DND-41 (cell line): ENCODE data around the gene PDCD4.

Source experiments
- ATAC-seq: fragments of 200-7000 bp; cut with Tn5 transposase; 3 replicates; pipeline ENCODE4 v1.9.1; 2021; ENCODE audit warnings: low read depth; ENCODE audit not compliant: insufficient read depth
- DNase-seq: peaks from one replicate; pipeline ENCODE4 v3.0.0-alpha.2; 2020
- H2AFZ ChIP-seq: 2 replicates; pipeline ENCODE4 v1.6.0; 2012; ENCODE audit warnings: low read depth, low read length
- H3K27ac ChIP-seq: 2 replicates; pipeline ENCODE4 v1.5.1; 2012; ENCODE audit warnings: low read length, inconsistent platforms
- H3K27me3 ChIP-seq: fragments of 200-600 bp; sonication (generic); 2 replicates; pipeline ENCODE4 v1.6.0; 2012; ENCODE audit warnings: low read length, mild to moderate bottlenecking, inconsistent platforms; ENCODE audit not compliant: insufficient read depth, poor library complexity
- H3K36me3 ChIP-seq: 2 replicates; pipeline ENCODE4 v1.5.1; 2012; ENCODE audit warnings: low read length, inconsistent platforms; ENCODE audit not compliant: insufficient read depth
- H3K4me1 ChIP-seq: 2 replicates; pipeline ENCODE4 v1.5.1; 2012; ENCODE audit warnings: mild to moderate bottlenecking, low read length; ENCODE audit not compliant: insufficient read depth
- H3K4me2 ChIP-seq: 2 replicates; pipeline ENCODE4 v1.6.0; 2012; ENCODE audit warnings: mild to moderate bottlenecking, moderate library complexity, low read length, inconsistent platforms; ENCODE audit not compliant: insufficient read depth
- H3K4me3 ChIP-seq, 2 experiments: fragments of 200-600 bp in 1 of 2; shearing (Covaris generic) in 1 of 2; 2 replicates each; pipeline ENCODE4 v1.5.1; 2012 to 2016; ENCODE audit warnings: inconsistent platforms in 2 of 2, low read length in 2 of 2, mild to moderate bottlenecking in 2 of 2, low read depth in 1 of 2, moderate library complexity in 1 of 2
- H3K79me2 ChIP-seq: 2 replicates; pipeline ENCODE4 v1.6.0; 2012; ENCODE audit warnings: low read length, inconsistent platforms; ENCODE audit not compliant: insufficient read depth
- H3K9ac ChIP-seq: 2 replicates; pipeline ENCODE4 v1.6.0; 2012; ENCODE audit warnings: low read depth, mild to moderate bottlenecking, inconsistent platforms, low read length, moderate library complexity
- H3K9me3 ChIP-seq: 2 replicates; pipeline ENCODE4 v1.5.1; 2012; ENCODE audit warnings: low read length, moderate library complexity, mild to moderate bottlenecking, inconsistent platforms; ENCODE audit not compliant: insufficient read depth, severe bottlenecking
- H4K20me1 ChIP-seq: 2 replicates; pipeline ENCODE4 v1.6.0; 2012; ENCODE audit warnings: low read length; ENCODE audit not compliant: insufficient read depth
- EZH2 ChIP-seq: IDR thresholded peaks from 3 replicates; pipeline ENCODE4 v1.6.1; 2012; ENCODE audit warnings: borderline replicate concordance, low read depth, mild to moderate bottlenecking, moderate library complexity, low read length, inconsistent platforms; ENCODE audit not compliant: severe bottlenecking
- TF ChIP-seq, protein P1 (sequence below): IDR thresholded peaks from 2 replicates; pipeline ENCODE4 v1.5.1; 2012; ENCODE audit warnings: borderline replicate concordance, low read length, moderate library complexity, mild to moderate bottlenecking; ENCODE audit not compliant: poor library complexity, severe bottlenecking; ENCODE audit errors: extremely low read depth

Gene PDCD4

DNA sequence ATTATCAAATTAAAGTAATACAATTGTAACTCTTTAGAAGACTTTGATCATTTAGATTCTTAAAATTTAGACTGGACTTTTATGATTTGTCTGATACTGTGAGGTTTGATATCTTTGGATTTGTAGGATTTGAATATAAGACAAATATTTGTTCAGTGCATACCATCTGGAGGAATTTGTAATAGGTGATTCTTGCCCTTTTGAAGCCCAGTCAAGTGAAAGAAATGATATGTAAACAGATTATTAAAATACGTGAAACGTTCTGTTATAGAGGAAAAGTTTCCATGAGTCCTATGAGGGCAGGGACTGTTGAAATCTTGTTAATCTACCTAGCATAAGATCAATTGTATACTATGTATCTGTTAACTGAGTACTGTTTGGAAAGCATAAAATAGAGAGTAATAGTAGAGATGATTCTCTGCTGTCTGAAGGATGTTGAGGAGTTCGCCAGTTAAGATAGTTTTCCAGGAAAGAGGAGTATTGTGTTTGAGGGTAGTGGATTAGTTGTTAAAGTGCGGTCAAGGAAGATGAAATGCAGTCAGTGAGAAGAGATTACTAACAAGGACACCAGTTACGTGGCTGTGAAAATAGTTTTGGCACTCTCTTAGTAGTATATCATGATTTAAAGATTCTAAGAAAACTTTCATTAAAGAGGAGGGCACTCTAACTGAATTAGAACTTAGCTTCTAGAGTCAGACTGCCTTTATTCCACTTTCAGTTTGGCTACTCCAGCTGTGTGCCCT is 14.4 kb downstream of the PDCD4 start:
- TF ChIP-seq, protein P1, sequence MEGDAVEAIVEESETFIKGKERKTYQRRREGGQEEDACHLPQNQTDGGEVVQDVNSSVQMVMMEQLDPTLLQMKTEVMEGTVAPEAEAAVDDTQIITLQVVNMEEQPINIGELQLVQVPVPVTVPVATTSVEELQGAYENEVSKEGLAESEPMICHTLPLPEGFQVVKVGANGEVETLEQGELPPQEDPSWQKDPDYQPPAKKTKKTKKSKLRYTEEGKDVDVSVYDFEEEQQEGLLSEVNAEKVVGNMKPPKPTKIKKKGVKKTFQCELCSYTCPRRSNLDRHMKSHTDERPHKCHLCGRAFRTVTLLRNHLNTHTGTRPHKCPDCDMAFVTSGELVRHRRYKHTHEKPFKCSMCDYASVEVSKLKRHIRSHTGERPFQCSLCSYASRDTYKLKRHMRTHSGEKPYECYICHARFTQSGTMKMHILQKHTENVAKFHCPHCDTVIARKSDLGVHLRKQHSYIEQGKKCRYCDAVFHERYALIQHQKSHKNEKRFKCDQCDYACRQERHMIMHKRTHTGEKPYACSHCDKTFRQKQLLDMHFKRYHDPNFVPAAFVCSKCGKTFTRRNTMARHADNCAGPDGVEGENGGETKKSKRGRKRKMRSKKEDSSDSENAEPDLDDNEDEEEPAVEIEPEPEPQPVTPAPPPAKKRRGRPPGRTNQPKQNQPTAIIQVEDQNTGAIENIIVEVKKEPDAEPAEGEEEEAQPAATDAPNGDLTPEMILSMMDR: no peak
- no peak for TF ChIP-seq EZH2
- H3K27me3 ChIP-seq: no peaks in the 10 kb centered on the region
- no peak overlapping the region for H3K4me2 ChIP-seq
- no peak overlapping the region for H3K27ac ChIP-seq
- H3K9me3 ChIP-seq: no peaks in the 10 kb centered on the region
- H4K20me1 ChIP-seq: no peaks in the 10 kb centered on the region
- H3K36me3 ChIP-seq: peaks cover 67% of the 10 kb centered on the region
- DNase-seq: no peak
- no peaks in the 10 kb centered on the region for H3K4me1 ChIP-seq
- no peaks in the 10 kb centered on the region for H3K79me2 ChIP-seq
- no peak overlapping the region for H3K4me3 ChIP-seq
- ATAC-seq: no peak
- H2AFZ ChIP-seq: no peak overlapping the region
- H3K9ac ChIP-seq: no peak overlapping the region

DNA sequence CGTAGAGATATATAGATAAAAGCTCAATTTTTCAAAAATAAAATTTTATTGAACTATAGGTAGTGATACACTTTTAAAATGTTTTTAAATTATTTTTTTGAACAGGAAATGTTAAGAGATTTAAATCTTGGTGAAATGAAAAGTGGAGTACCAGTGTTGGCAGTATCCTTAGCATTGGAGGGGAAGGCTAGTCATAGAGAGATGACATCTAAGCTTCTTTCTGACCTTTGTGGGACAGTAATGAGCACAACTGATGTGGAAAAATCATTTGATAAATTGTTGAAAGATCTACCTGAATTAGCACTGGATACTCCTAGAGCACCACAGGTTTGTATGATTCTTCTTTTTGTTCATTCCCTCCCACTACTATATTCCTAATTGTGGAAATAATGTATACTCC is 15.8 kb downstream of the PDCD4 start:
- H3K79me2 ChIP-seq: no peaks in the 10 kb centered on the region
- no peaks in the 10 kb centered on the region for H3K27me3 ChIP-seq
- no peaks in the 10 kb centered on the region for H3K4me1 ChIP-seq
- H3K4me2 ChIP-seq: no peak overlapping the region
- no peak overlapping the region for H3K27ac ChIP-seq
- no peak overlapping the region for H3K9ac ChIP-seq
- H2AFZ ChIP-seq: no peak overlapping the region
- peaks cover 58% of the 10 kb centered on the region for H3K36me3 ChIP-seq
- no peak for DNase-seq
- ATAC-seq: no peak
- no peaks in the 10 kb centered on the region for H4K20me1 ChIP-seq
- no peak for TF ChIP-seq EZH2
- TF ChIP-seq, protein P1: no peak
- no peaks in the 10 kb centered on the region for H3K9me3 ChIP-seq
- no peak overlapping the region for H3K4me3 ChIP-seq

DNA sequence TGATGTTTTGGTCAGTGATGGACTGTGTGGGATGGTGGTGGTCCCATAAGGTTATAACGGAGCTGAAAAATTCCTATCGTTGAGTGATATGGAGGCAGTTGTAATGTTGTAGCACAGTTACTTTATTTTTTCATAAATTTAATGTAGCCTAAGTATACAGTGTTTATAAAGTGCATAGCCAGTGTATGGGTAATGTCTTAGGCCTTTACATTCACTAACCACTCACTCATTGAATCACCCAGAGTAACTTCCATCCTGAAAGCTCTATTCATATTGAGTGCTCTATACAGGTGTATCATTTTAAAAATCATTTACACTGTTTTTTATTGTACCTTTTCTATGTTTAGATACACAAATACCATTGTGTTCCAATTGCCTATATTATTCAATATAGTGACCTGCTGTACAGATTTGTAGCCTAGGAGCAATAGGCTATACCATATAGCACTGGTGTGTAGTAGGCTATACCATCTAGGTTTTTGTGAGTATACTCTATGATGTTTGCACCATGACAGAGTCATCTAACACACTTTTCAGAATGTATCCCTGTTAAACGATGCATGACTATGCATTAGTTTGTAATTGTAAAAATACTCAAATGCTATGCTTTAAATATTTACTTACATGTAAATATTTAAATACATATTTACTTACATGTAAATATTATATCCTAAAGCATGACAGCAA is 21.0 kb downstream of the PDCD4 start:
- H3K79me2 ChIP-seq: no peaks in the 10 kb centered on the region
- H3K27me3 ChIP-seq: no peaks in the 10 kb centered on the region
- TF ChIP-seq EZH2: no peak
- TF ChIP-seq, protein P1: no peak
- DNase-seq (no peak), ATAC-seq (no peak)
- H3K36me3 ChIP-seq: peaks cover 56% of the 10 kb centered on the region
- H3K9me3 ChIP-seq: no peaks in the 10 kb centered on the region
- H2AFZ ChIP-seq: no peak overlapping the region
- no peak overlapping the region for H3K4me2 ChIP-seq
- H3K27ac ChIP-seq: no peak overlapping the region
- no peaks in the 10 kb centered on the region for H3K4me1 ChIP-seq
- no peak overlapping the region for H3K9ac ChIP-seq
- no peak overlapping the region for H3K4me3 ChIP-seq
- no peaks in the 10 kb centered on the region for H4K20me1 ChIP-seq
